Measurements from ENCODE around the gene CD300LG.
"Not testable (repeated sequence)": the region's sequence is repeated elsewhere in the genome, so short reads cannot be mapped to it uniquely, and the experiment has no call there.

CD300LG gene

GRCh38 chr17:43854498-43854897 lies 7.5 kb downstream of the CD300LG start:
- DNase-seq (ENCODE audit: low read depth in 2 of 2) = no peak

GRCh38 chr17:43855061-43855460 lies 8.1 kb downstream of the CD300LG start:
- no peak for DNase-seq (ENCODE audit: low read depth in 2 of 2)

- DNase-seq (ENCODE audit: low read depth in 2 of 2) = no peak
Observed at GRCh38 chr17:43856141-43856540, 9.2 kb downstream of the CD300LG start.

GRCh38 chr17:43857141-43857540 lies 10.2 kb downstream of the CD300LG start:
- no peak for DNase-seq (ENCODE audit: low read depth in 2 of 2)

GRCh38 chr17:43857957-43858600 lies 11.1 kb downstream of the CD300LG start:
- no peak for DNase-seq (ENCODE audit: low read depth in 2 of 2)

GRCh38 chr17:43860077-43860725 lies 13.2 kb downstream of the CD300LG start:
- DNase-seq (ENCODE audit: low read depth in 2 of 2) = no peak

GRCh38 chr17:43860927-43861622 lies 14.1 kb downstream of the CD300LG start:
- DNase-seq (ENCODE audit: low read depth in 2 of 2) = no peak

GRCh38 chr17:43861960-43862359 lies 15.0 kb downstream of the CD300LG start:
- DNase-seq (ENCODE audit: low read depth in 2 of 2) = no peak

- no peak for DNase-seq (ENCODE audit: low read depth in 2 of 2)
Observed at GRCh38 chr17:43864161-43864984, 17.4 kb downstream of the CD300LG start.

GRCh38 chr17:43868226-43868994 lies 21.4 kb downstream of the CD300LG start:
- DNase-seq (ENCODE audit: low read depth in 2 of 2) = no peak

GRCh38 chr17:43869031-43869430 lies 22.1 kb downstream of the CD300LG start:
- not testable (repeated sequence) for DNase-seq (ENCODE audit: low read depth in 2 of 2)

GRCh38 chr17:43871946-43872690 lies 25.1 kb downstream of the CD300LG start:
- DNase-seq (ENCODE audit: low read depth in 2 of 2) = no peak

GRCh38 chr17:43873091-43873490 lies 26.1 kb downstream of the CD300LG start:
- DNase-seq (ENCODE audit: low read depth in 2 of 2) = no peak

GRCh38 chr17:43873815-43874214 lies 26.8 kb downstream of the CD300LG start:
- no peak for DNase-seq (ENCODE audit: low read depth in 2 of 2)

GRCh38 chr17:43874293-43874692 lies 27.3 kb downstream of the CD300LG start:
- no peak for DNase-seq (ENCODE audit: low read depth in 2 of 2)

- no peak for DNase-seq (ENCODE audit: low read depth in 2 of 2)
Observed at GRCh38 chr17:43875476-43876147, 28.6 kb downstream of the CD300LG start.

- DNase-seq (ENCODE audit: low read depth in 2 of 2) = no peak
Observed at GRCh38 chr17:43877031-43877430, 30.1 kb downstream of the CD300LG start.

- DNase-seq (ENCODE audit: low read depth in 2 of 2) = no peak
Observed at GRCh38 chr17:43877451-43878155, 30.6 kb downstream of the CD300LG start.

All from stimulated activated CD4-positive, alpha-beta T cell treated with anti-CD3 and anti-CD28 coated beads, Interleukin-1b, Interleukin-23, amount 100 ng/mL, for 1 hour (primary cell).